ENCODE results near the gene CLCNKB.
"Not testable (repeated sequence)": the region's sequence is repeated elsewhere in the genome, so short reads cannot be mapped to it uniquely, and the experiment has no call there.

CLCNKB gene

DNA sequence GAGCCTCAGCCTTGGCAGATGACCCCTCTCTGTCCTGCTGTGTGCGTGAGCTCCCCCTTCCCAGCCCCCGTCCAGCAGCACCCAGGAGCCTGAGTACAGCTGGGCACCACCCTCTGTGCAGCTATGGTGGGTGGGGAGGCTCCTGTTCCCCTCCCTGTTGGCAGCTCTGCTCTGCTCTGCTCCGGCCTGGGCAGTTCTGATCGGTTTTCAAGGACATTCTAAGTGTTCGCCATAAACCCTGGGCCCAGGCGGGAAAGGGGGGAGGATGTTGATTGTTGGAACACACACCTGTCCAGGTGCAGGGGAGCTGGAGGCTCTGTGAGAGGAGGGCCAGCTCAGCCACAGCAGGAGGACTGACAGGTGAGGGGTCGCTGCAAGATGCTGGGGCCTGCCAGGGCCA lies at the start of gene CLCNKB:
Gene CLCNKB (plus strand): TSS at position 262 of the 400 bp plus-strand sequence. CDS start 711 bp downstream, outside the sequence.
- DNase-seq, result no peak

DNA sequence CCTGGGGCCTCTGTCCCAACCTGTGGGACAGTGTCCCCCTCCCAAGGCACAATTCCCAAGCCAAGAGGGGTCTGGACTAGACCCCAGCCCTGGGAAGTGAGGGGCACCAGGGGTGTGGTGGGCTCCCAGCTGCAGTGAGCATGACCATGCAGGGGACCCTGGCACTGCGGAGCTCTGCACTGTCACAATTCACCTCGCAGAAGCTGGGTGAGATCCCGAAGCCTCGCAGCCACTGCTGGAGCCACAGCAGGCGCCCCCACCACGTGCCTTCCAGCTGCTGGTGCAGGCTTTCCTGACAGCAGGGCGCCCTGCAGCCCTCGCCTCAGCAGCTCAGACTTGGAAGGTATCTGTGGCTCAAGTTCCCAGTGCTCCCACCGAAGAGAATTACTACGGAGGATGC lies 49.5 kb upstream of the CLCNKB start:
- DNase-seq, result no peak

GRCh38 chr1:15994590-15995351 lies 48.8 kb upstream of the CLCNKB start:
- no peak for DNase-seq

- no peak for DNase-seq
Observed at GRCh38 chr1:15997076-15997585, 46.5 kb upstream of the CLCNKB start.

GRCh38 chr1:15997637-15998280 lies 45.8 kb upstream of the CLCNKB start:
- DNase-seq, result no peak

DNA sequence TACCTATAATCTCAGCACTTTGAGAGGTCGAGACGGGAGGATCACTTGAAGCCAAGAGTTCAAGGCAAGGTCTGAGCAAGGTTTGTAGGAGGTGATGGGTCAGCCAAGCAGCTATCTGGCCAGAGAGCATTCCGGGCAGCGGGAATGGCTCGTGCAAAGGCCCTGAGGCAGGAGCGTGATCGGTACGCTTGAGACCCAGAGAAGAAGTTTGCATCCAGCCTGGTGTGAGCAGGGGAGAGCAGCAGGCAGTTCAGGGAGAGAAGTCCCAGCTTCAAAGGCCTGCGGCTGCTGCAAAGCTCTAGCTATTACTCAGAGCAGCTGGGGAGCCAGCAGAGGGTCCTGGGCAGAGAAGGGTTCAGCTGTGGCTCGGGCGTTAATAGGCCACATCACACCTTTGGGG lies 44.7 kb upstream of the CLCNKB start:
- no peak for DNase-seq

- not testable (repeated sequence) for DNase-seq
Observed at GRCh38 chr1:16001274-16001673, 42.3 kb upstream of the CLCNKB start.

- no peak for DNase-seq
Observed at GRCh38 chr1:16005597-16005996, 38.0 kb upstream of the CLCNKB start.

GRCh38 chr1:16006010-16006409 lies 37.6 kb upstream of the CLCNKB start:
- DNase-seq, result no peak

- DNase-seq, result no peak
Observed at GRCh38 chr1:16006552-16007485, 36.8 kb upstream of the CLCNKB start.

GRCh38 chr1:16007671-16008341 lies 35.8 kb upstream of the CLCNKB start:
- no peak for DNase-seq

DNA sequence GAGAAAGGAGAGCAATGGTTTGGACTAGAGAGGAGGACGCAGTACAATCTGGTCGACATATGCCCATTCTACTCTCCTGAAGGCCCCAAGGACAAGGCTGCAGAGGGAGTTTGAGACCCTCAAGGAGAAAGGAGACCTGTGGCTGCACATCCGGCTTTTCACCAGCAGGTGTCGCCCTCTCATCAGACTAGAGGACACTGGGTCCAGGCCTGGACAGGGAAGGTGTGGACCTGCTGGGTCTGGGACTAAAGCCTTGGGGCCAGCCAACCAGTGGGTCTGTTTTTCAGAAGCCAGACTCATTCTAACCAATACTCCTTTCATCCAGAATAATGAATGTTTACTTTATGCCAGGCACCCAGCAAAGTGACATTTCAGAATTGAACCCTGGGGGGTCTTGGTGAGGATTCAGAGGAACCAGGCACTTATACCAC lies 34.5 kb upstream of the CLCNKB start:
- peak; percentile 25 for DNase-seq

- no peak for DNase-seq
Observed at GRCh38 chr1:16009678-16010077, 33.9 kb upstream of the CLCNKB start.

DNA sequence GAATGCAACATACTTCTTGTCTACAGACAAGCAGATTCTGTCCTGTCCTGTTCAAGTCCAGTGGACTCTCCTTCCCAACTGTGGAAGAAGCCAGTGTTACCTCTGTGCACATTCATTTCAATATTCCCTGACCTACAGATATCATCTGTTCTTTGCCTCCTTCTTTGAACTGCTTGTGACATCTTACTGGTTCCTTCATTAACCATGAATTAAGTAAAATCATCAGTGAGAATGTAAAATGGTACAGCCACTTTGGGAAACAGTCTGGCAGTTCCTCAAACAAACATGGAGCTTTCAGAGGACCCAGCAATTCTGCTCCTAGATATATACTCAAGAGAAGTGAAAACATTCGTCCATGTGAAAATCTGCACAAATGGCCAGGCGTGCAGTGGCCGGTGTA lies 32.7 kb upstream of the CLCNKB start:
- DNase-seq, result no peak

- DNase-seq, result no peak
Observed at GRCh38 chr1:16011936-16012589, 31.5 kb upstream of the CLCNKB start.

DNA sequence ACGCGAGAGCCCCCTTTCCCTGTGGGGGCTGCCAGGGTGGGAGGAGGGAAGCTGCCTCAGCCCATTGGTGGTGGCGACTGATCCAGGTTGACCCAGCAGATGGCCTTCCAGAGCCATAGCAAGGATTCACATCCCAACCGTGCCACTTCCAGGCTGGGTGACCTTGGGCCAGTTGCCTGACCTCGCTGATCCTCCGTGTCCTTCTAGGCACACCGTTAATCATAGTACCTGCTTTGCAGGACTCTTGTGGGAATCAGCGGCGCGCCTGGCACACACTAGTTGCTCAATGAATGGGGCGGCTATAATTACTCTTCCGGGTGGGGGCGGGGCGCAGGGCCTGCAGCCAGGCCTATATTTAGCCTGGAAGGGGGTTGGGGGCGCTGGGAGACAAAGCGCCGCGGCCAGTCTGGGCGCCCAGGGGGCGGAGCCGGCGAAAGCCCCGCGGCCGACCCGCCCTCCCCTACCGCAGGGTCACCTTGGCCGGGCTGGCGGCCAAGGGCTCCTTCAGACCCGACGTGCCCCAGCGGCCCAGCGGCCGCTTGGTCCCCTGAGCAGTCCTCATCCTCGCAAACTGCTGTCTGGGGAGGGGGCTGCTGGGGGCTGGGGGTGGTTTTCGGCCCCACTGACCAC lies 30.9 kb upstream of the CLCNKB start:
- no peak for DNase-seq

GRCh38 chr1:16013220-16013907 lies 30.2 kb upstream of the CLCNKB start:
- no peak for DNase-seq

DNA sequence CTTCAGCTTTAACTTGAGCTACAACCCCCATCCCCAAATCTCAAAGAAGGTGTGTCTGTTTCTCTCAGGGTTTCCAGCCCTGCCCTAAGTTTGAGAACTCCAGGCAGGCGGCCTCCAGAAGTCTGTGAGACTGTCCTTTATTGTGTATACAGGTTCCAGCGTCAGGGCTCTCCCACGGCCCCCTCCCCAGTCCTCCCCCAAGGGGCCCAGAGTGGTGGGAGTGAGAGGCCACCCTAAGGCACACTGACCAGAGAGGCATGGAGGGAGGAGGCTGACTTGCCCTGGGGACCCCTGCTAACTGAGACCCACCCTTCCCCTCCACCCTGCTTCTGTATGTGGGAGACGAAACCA lies 29.7 kb upstream of the CLCNKB start:
- DNase-seq, result no peak

DNA sequence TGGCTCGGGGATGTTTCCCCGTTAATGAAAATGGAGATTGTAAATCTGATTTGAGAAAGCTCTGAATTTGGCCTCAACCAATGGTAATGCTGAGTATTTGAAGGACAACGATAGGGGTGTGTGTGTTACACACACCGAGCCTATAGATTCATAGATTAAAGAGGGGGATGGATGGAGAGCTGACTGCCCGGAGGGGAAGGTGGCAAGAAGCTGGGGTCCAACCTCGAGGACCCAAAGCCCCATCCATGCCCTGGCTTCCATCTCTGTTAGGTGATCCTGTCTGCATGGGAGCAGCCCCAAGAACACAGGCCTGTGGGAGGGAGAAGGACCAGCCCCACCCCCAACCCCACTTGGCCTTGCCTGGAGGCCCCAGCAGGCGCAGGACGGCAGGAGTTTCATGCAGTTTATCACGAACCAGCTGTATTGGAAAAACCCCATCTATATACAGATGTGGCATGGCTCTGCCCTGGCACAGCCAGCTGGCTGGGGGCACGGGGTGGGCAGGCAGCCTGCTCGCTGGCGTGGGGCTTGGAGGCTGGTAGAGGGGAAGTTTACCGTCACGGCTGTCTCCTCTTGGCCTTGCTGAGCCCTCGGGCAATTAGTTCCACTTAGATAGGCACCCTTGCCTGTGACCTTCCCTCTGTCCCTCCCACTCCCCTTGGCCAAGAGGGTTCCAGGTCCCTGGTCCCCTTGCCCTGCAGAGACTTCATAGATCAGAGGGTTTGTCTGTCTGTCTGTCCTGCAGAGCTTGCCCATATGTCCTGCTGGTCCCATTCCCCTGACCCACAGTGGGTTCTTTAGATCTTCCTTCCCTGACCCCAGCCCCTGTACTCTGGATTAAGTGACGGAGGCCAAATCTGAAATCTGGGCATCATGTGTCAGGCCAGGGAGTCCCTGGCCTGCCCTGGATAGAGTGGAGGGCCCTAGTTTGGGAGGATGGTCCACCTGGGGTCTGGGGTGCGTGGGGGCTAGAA lies 28.8 kb upstream of the CLCNKB start:
- no peak for DNase-seq

- DNase-seq, result no peak
Observed at GRCh38 chr1:16015491-16015890, 28.1 kb upstream of the CLCNKB start.

All from NCI-H526 treated with DMSO at 0.1 percent for 48 hours (cell line).